Smooth muscle cell (in vitro differentiated cells): ENCODE data around the gene LSMEM2. TPM values are rescaled to one million over a fixed set of nuclear protein-coding genes. Genes with fewer than 3 reads are reported as not detected.
A peak's percentile ranks its signal among the peaks of the same experiment; 100 is the strongest.

Experiments
- DNase-seq: peaks from one replicate; lab custom pipeline; 2025; ENCODE audit not compliant: unreplicated experiment; lab: John Stamatoyannopoulos, UW
- H2AFZ ChIP-seq: fragments of 200-600 bp; sonication (generic); 2 replicates; pipeline ENCODE4 v1.6.0; 2016; ENCODE audit warnings: antibody characterized with exemption, low read depth, mild to moderate bottlenecking
- H3F3A ChIP-seq: fragments of 200-600 bp; sonication (generic); 2 replicates; pipeline ENCODE4 v1.6.0; 2017; ENCODE audit warnings: antibody characterized with exemption, low read depth
- H3K27ac ChIP-seq: fragments of 200-600 bp; sonication (generic); 2 replicates; pipeline ENCODE4 v1.5.1; 2016; ENCODE audit warnings: low read depth, mild to moderate bottlenecking
- H3K27me3 ChIP-seq: fragments of 200-600 bp; sonication (generic); 2 replicates; pipeline ENCODE4 v1.6.1; 2016; ENCODE audit warnings: low read depth, mild to moderate bottlenecking
- H3K36me3 ChIP-seq: fragments of 200-600 bp; sonication (generic); 2 replicates; pipeline ENCODE4 v1.5.1; 2016; ENCODE audit warnings: low read depth
- H3K4me1 ChIP-seq: fragments of 200-600 bp; sonication (generic); 2 replicates; pipeline ENCODE4 v1.5.1; 2016; ENCODE audit warnings: low read depth
- H3K4me2 ChIP-seq: fragments of 200-600 bp; sonication (generic); 2 replicates; pipeline ENCODE4 v1.6.0; 2016; ENCODE audit warnings: mild to moderate bottlenecking
- H3K4me3 ChIP-seq: fragments of 200-600 bp; sonication (generic); 2 replicates; pipeline ENCODE4 v1.5.1; 2016; ENCODE audit warnings: mild to moderate bottlenecking
- H3K79me2 ChIP-seq: fragments of 200-600 bp; sonication (generic); 2 replicates; pipeline ENCODE4 v1.6.0; 2016; ENCODE audit warnings: low read depth, mild to moderate bottlenecking
- H3K9ac ChIP-seq: fragments of 200-600 bp; sonication (generic); 2 replicates; pipeline ENCODE4 v1.6.0; 2016; ENCODE audit warnings: low read depth
- H3K9me3 ChIP-seq: fragments of 200-600 bp; sonication (generic); replicated peaks from 2 replicates; pipeline ENCODE4 v1.5.1; 2016; ENCODE audit warnings: low read depth
- H4K20me1 ChIP-seq: fragments of 200-600 bp; sonication (generic); 2 replicates; pipeline ENCODE4 v1.6.0; 2016; ENCODE audit warnings: low read depth
- WGBS: methylation state at CpG from one replicate; pipeline ENCODE4 v1.1.7; 2016; ENCODE audit warnings: low lambda C conversion rate; 5-methylcytosine and 5-hydroxymethylcytosine counted together
- polyA plus RNA-seq: library from polyadenylated mRNA; unstranded; fragments of >200 nt; fragmentation: Nextera tagmentation; extraction: Ambion mirVana; gene quantifications from 2 replicates; pipeline ENCODE4 v1.2.1, GENCODE V29; 2016
- total RNA-seq: library from RNA; depleted of rRNA; stranded (reverse); fragments of >200 nt; gene quantifications from 2 replicates; pipeline ENCODE4 v1.2.3, GENCODE V29; 2014
- TF ChIP-seq, protein P1 (sequence below): fragments of 200-600 bp; sonication (generic); IDR thresholded peaks from 2 replicates; pipeline ENCODE4 v1.5.1; 2017; ENCODE audit warnings: borderline replicate concordance, mild to moderate bottlenecking, antibody characterized with exemption; ENCODE audit not compliant: insufficient read depth, poor library complexity, severe bottlenecking

The LSMEM2 gene
- total and polyA plus RNA-seq, 2 experiments from 2014 or later, result 0.09 TPM; not detected in 1

DNA sequence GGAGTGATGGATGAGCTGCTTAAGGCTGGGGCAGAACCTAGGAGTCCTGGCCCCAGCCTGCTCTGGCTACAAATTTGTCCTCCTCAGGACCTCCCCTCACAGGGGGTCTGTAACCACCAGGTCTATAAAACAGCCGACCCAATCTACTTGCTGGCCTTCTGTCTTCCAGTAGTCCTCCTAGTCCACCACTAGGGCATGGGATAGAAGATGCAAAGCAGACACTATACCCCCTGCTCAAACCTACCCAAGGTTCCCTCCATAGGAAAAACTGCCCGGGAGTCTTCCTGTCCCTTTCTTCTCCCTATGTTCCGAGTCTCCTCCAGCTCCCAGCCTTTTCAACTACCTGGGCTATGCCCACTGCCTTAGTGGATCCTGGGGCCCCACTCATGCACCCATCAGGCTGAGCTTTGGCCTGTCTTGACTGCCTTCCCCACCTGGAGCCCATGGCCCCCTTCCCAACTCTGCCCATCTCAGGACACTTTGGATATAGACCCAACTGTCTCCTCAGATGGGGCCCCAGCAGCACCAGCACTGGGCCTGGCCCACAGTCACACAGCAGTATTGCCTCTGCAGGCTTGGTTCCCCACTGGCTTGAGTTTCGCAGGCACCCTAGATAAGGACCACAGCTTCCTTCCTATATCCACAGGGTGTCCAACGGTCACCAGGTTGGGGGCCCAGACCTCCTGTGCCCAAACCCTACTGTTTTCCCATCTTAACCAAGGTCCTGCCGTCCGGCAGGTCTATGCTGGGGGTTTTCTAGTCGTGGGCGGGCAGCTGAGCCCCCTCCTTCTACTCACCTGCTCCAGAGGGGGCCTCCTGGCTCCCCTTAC lies 19.2 kb downstream of the LSMEM2 start:
- H3K4me2 ChIP-seq, result peak overlapping the region; percentile 100
- no peak for DNase-seq
- peaks cover 4% of the 10 kb centered on the region for H3F3A ChIP-seq
- peak overlapping the region; percentile 73 for H3K27ac ChIP-seq
- no peaks in the 10 kb centered on the region for H3K9me3 ChIP-seq
- H3K4me3 ChIP-seq, result peak overlapping the region; percentile 85
- no peaks in the 10 kb centered on the region for H3K36me3 ChIP-seq
- H3K9ac ChIP-seq, result peak overlapping the region; percentile 86
- H3K27me3 ChIP-seq, result no peaks in the 10 kb centered on the region
- H3K4me1 ChIP-seq, result peaks cover 13% of the 10 kb centered on the region
- no peak overlapping the region for H2AFZ ChIP-seq
- no peaks in the 10 kb centered on the region for H3K79me2 ChIP-seq
- 74% methylated on average over 9 of the region's 9 CpGs for WGBS
- H4K20me1 ChIP-seq, result no peaks in the 10 kb centered on the region
- TF ChIP-seq, protein P1, sequence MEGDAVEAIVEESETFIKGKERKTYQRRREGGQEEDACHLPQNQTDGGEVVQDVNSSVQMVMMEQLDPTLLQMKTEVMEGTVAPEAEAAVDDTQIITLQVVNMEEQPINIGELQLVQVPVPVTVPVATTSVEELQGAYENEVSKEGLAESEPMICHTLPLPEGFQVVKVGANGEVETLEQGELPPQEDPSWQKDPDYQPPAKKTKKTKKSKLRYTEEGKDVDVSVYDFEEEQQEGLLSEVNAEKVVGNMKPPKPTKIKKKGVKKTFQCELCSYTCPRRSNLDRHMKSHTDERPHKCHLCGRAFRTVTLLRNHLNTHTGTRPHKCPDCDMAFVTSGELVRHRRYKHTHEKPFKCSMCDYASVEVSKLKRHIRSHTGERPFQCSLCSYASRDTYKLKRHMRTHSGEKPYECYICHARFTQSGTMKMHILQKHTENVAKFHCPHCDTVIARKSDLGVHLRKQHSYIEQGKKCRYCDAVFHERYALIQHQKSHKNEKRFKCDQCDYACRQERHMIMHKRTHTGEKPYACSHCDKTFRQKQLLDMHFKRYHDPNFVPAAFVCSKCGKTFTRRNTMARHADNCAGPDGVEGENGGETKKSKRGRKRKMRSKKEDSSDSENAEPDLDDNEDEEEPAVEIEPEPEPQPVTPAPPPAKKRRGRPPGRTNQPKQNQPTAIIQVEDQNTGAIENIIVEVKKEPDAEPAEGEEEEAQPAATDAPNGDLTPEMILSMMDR, result peak; percentile 12

DNA sequence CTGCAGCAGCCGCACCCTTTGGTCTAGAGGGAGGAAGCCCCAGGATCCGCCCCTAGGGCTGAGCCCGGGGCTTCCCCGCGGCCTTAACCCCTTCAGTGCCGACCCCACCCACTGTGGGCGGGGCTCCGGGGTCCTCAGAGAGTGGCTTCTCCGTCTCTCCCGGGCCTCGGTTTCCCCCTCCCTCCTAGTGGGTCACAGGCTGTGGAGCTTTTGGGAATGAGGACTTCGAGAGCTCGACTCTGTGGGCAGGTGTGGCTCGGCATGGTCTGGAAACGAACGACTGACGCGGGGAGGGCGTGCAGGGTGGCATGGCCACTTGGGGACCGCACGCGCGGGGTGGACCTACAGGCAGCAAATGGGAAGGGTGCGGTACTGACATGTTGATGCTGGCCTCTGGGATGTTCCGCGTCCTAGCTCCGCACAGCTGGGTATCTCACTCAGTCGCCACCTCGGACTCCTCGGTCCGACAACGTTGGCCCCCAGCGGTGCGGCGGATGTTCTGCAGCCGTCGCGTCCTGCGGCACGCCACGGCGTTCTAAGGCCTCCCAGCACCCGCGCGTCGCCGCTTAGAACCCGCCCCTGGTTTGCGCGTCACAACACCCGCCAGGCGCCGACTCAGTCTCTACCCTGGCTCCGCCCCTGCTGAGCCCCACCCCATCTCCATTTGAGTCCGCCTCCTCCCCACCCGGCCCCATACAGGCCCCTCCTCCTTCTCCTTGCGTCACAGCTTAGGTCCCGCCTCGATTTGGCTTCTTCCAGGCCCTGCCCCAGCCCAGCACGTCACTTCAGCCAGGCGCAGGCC lies 20.1 kb downstream of the LSMEM2 start, which contains the start of the genes HYAL3 and NAA80:
TSS of gene HYAL3 (minus strand) at position 570 of the 802 bp plus-strand sequence. CDS start 3,803 bp downstream, outside the sequence.
TSS of gene NAA80 (minus strand) at position 570 of the 802 bp plus-strand sequence. CDS start 1,942 bp downstream, outside the sequence.
- WGBS, result 1% methylated on average over 50 of the region's 61 CpGs
- Histone ChIP-seq H3K4me3 (peak within 1 kb of the TSS; percentile 85), H3K9ac (peak within 1 kb of the TSS; percentile 86), H4K20me1 (no peaks in the 10 kb centered on the region), H3K4me2 (peak within 1 kb of the TSS; percentile 100), H3K9me3 (no peaks in the 10 kb centered on the region), H3K27ac (peak within 1 kb of the TSS; percentile 85), H3F3A (peaks cover 4% of the 10 kb centered on the region), H2AFZ (peak within 1 kb of the TSS; percentile 75), H3K79me2 (no peaks in the 10 kb centered on the region), H3K36me3 (no peaks in the 10 kb centered on the region), H3K27me3 (no peaks in the 10 kb centered on the region), H3K4me1 (peaks cover 13% of the 10 kb centered on the region)
- peak; percentile 95 for DNase-seq
- TF ChIP-seq, protein P1, result peak; percentile 9

DNA sequence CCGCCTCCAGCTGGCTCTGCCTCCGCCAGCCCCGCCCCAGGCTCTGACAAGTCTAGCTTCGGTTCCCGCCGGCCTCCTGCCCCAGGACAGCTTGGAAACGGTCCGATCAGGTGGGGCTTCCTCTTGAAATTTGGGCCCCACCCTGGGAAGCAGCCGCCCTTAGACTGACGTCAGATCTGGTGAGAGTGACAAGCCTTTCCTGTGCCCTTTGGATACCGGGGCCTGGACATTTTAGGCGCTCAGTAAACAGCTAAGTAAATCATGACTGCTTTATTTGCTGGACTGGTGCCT lies 20.7 kb downstream of the LSMEM2 start:
- Histone ChIP-seq H3K36me3 (no peaks in the 10 kb centered on the region), H3K27me3 (no peaks in the 10 kb centered on the region), H3K9me3 (no peaks in the 10 kb centered on the region), H2AFZ (peak overlapping the region; percentile 75), H4K20me1 (no peaks in the 10 kb centered on the region), H3K79me2 (no peaks in the 10 kb centered on the region), H3K9ac (peak overlapping the region; percentile 84), H3K27ac (peak overlapping the region; percentile 85), H3F3A (peaks cover 4% of the 10 kb centered on the region), H3K4me3 (peak overlapping the region; percentile 58), H3K4me2 (peak overlapping the region; percentile 94), H3K4me1 (peaks cover 13% of the 10 kb centered on the region)
- TF ChIP-seq, protein P1, result no peak
- no peak for DNase-seq
- 4% methylated on average over 12 of the region's 12 CpGs for WGBS
